HG03378 (cell line): ENCODE results near the gene TNIP3.

Experiments used
- ATAC-seq: cut with Tn5 transposase; IDR thresholded peaks from one replicate; pipeline ENCODE4 v1.9.1; 2021; ENCODE audit warnings: mild to moderate bottlenecking, moderate library complexity; ENCODE audit not compliant: unreplicated experiment

TNIP3 gene

DNA sequence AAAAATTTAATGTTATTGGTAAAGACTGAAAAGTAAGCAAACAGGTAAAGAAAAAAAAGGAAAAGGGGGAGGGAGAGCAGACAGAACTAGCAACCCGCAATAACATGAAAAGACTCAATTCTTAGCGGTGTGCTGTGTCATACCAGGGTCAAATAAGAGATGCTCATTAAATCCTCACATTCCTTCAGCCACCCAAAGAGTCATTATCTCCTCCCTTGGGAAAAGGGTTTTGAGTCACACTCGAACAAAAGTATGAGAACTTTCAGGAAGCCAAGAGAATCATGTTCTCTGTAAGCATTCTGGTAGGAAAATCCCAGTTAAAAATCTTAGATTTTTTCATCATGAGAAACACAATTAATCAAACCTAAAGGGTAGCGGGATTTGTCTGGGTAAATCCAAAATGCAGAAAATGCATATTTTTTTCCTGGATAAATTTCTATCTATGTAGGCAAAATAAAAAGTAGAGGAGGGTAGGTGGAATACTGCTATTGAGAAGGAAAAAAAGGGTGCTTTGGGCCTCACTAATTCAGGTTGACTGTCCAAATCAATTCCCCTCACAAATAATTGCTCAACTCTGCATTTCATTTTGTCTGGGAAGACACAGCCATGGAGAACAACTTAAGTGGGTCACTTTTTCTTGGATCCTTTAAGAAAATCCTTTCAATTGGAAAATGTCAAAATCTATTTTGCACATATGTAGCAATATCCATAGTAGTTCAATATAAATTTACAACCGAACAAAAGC, 23.2 kb downstream of the TNIP3 start:
- ATAC-seq, result no peak

DNA sequence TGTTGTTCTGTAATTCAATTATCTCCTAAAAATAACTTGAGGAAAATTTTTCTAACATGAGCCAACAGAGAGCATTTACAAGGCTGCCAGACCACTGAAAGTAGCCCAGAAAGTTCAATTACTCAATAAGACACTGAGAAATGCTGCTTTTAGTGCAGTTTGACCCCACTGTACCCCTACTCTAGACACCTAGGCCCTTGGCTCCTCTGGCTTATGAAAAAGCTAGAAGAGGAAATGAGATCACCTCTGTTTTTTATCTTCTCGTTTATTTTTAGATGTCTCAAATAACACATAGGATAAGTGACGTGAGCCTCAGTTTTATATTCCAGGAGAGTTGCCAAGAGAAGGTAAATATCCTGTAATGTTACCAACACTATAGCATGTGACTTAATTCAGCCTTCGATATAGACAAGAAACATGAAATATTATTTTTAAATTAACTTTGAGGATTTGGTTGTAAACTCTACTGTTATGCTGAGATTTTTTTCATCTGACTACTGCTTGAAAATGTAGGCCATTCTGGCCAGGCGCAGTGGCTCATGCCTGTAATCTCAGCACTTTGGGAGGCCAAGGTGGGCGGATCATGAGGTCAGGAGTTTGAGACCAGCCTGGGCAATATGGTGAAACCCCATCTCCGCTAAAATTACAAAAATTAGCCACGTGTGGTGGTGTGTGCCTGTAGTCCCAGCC, 24.4 kb downstream of the TNIP3 start:
- ATAC-seq, result peak; percentile 90

DNA sequence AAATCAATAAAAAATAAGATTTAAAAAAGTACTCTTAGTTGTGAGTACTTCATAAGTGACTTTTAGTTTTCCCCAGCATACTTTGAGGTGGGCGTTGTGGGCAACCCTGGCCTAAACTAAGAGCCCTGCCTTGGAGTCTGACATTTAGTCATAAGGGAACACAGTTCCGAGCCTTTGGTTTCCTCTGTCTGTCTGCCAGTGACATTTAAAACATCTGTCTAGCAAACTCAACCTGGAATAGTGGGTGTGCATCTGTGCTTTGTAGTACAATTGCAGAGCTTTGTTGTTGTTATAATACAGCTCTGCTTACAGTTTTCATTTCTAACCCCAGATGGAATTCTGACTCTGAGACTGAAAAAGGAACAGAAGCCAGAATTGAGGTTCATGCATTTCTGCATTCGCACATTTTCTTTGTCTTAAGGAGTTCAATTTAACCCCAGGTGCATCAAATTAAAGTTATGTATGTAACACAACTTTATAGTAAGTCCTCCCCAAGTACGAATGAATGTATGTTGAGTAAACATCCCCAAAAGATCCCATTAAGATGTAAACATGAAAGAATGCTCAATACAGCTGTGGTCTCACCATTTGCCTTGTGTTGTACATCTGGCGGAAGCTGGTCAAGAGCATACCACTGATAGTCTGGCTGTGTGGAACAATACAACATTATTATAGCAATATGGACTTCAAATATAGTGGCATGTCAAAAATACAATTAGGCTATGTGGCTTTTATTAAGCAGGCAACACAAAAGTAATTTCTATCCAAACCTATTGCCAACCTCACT, 25.9 kb downstream of the TNIP3 start:
- no peak for ATAC-seq

DNA sequence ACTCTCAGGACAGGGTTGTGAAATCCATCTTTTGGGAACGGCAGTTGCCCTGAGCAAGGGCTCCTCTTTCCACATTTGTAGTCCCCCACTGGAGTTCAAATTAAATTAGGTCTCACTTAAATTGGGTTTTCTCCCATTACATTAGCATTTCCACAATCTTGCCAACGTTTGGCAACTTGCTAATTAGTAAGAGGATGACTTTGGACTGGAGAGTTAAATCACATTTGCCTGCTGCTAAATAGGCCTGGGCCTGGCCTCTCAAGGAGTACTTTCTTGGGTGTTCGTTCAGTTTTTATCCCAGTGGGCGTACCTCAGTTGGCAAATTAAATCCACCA, 33.8 kb downstream of the TNIP3 start:
- no peak for ATAC-seq

DNA sequence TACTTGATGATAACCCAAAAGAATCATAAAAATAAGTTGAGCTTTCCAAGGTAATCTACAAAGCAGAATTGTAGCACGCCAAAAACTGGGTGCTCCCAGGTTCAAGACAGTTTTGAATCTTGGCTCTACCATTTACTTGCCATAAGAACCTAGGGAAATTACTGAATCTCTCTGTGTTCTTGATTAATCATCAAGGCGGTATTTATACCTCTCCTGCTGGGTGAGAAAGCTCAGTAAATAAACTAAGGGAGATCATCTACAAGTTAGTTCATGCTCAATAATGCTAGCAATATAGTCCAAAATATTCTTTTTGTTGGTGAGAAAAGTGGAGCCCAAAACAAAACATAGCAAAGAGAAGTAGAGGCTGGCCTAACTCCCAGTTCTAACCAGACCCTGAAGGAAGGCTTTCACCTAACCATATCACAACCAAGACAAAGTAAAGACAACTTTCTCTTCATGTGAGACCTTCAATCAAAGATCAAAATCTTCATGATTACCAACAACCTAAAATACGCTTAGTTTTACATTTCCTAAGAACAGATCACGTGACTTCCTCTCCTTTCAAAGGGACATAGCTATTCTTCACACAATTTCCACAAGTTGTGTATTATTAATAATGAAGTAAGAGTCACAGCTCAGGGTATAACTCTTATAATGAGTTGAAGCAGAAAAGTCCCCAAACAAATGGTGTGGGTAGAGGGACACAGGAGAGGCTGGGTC, 34.4 kb downstream of the TNIP3 start:
- no peak for ATAC-seq

DNA sequence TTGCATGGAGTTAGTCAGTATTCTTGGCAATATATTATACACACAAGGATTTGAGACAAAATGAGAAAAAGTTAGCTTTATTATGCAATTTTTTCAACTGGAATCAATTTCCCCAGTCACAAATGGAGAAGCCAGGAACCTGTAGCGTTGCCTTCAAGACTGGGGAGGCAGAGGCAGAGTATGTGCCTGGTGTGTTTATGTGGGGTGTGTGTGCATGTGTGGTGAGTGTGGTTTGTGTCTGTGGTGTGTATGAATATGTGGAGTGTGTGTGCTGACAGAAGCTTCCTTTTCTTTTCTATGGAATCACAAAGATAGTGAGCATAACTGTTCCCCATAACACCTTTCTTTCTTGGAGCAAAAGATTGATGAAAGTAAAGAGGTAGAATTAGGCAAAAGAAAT, 37.0 kb downstream of the TNIP3 start:
- no peak for ATAC-seq

DNA sequence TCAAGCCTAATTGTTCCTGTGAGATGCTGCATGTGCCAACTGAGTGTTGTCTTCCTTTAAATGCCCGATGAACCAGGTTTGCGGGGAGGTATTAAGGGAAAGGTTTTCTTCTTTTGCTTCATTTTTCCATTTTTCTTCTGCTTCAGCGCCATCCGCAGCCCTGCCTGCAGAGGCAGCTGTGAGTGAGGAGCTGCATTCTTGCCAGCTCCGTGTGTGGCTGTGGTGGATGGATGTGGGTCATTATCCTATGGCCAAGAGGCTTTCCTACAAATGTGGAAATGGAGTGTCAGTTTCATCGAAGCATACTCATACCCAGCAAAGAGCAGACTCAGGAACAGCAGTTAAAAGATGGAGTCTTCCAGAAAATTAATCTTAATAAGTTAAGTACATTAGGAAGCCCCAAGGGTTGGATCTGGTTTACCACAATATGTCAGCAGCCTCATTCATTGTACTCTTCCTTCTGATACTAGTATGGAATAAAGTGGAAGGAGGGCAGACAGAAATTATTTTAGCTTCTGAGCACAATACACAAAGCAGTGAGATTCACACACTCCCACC, 37.6 kb downstream of the TNIP3 start:
- ATAC-seq, result no peak

DNA sequence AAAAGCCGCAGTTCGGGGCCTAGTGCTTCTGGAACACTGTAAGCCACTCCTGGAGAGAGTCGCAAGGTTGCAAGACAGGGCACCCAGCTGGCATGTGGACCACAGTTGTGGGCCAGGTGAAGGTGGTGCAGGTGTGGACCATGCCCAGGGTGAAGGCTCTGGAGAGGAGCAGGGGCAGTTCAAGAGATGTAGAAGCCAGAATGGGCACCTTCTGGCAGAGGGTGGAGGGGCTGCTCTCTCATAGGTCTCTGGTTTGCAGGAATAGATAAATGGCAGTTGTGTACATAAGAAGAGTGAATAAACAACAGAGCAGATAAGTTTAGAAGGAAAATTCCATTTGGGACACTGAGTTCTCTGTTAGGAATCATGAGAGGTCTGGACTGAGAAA, 38.6 kb downstream of the TNIP3 start:
- no peak for ATAC-seq

DNA sequence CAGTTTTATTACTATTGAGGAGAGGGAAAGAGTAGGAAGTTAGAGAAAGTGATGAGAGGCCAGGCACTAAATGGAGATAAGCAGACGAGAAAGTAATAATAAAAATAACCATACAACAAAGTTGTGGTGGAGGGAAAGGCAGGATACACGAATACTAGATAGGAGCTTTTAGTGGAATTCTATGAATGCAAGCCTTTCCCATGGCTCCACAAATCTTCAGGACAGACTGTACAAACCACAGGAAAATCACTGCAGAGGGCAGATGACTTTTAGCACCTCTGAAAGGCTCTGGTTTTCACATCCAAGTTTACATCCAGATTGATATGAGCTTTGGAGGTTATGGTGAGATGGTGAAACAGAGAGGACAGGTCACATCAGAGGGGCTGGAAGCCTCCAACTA, 41.5 kb downstream of the TNIP3 start:
- ATAC-seq, result no peak

DNA sequence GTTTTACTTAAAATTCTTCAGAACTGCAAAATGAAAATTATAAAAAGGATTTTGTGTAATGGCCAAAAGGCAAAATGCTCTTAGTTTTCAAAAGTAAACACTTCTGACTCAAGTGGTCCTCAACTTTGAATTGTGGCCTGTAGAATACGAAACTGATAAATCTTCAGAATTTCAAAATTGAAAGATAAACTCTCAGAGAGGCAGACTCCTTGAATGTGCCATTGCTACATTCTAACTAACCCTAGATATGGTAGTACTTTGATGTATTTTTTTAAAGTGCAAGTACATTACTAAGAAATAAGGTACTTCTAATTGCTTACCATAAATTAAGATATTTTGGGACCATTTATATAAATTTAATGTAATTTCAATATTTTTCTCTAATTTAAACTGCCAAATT, 44.4 kb downstream of the TNIP3 start:
- ATAC-seq, result no peak

DNA sequence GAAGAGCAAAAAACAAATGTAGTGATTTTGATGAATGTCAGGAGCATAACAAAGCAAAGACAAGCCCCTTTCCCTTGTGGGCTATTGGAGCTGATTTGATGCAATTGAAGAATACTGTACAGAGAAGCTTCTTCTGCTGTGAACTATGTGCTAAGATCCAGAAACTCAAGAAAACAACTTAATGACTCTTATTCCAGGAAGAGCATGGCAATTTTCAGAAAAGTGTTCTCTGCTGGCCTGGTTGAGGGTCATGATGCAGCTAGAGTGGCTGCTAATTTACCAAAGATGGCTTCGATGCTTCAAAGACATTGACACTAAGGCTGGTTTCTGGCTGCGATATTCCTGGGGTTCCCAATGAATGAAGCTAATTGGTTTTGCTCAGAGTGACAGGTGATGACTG, 45.8 kb downstream of the TNIP3 start:
- ATAC-seq, result no peak

DNA sequence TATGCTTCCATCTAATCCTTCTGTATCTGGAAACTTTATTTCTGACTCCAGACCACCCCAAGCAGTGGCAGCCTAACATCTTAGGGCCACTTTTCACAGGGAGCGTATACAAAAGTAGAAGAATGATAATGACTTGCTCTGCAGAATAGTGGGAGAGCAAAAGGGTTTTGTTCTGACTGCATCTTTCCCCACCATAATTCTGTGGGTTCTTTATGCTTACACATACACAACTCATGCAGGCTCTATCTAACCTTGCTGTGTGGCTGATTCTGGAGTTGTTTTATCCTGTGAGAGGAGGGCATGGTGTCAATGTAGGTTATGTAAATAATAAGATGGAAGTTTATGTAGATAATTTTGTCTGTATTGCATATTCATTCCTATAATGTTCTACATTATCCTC, 49.4 kb downstream of the TNIP3 start:
- ATAC-seq, result no peak

DNA sequence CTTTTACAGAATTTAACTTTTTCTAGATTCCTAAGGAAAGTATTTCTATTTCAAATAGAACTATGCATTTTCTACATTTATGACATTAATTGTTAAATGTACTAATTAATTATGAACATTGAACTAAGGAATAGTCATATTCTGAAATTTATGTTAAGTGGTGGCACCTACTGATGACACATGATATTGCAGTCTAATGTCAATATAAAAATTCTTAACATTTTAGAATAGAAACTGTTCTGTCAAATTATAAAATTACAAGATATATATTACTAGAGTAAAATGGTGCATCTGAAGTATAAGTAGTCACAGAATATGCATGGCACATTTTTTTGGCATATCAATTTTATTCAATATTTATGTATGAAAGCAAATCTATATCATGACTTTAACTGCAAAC, 51.6 kb downstream of the TNIP3 start:
- no peak for ATAC-seq

DNA sequence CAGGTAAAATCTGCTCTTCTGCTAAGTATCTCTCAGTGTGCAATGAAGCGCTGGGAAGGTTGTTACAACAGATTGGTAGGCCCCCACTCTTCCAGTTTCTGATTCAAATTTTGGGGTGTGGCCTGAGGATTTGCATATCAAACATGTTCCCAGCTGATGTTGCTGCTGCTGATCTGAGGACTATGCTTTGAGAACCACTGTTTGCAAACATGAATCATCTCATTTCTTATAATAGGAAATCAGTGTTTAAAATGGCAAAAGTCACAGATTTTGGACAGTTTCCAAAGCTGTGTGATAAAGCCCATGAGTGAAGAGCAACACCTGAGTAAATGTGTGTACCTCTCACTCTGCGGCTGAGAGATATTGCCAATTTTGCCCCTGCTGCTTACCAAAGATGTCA, 55.6 kb downstream of the TNIP3 start:
- no peak for ATAC-seq

DNA sequence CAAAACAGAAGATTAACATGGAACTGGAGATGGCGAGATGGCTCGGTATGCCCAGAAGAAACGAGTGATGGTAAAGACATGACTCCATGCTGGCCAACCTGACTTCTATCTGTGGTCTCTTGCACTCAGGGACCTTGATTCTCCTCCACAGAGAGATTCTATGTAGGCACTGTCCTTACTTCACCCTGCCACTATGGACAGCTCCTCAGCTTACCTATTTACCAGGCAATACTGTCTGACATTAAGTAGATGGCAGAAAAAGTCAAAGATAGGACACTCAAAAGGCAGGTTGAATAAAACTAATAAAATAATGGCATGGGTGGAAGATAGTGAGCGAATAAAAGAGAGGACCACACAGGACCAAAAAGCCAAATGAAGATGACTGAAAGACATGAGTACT, 56.6 kb downstream of the TNIP3 start:
- no peak for ATAC-seq

DNA sequence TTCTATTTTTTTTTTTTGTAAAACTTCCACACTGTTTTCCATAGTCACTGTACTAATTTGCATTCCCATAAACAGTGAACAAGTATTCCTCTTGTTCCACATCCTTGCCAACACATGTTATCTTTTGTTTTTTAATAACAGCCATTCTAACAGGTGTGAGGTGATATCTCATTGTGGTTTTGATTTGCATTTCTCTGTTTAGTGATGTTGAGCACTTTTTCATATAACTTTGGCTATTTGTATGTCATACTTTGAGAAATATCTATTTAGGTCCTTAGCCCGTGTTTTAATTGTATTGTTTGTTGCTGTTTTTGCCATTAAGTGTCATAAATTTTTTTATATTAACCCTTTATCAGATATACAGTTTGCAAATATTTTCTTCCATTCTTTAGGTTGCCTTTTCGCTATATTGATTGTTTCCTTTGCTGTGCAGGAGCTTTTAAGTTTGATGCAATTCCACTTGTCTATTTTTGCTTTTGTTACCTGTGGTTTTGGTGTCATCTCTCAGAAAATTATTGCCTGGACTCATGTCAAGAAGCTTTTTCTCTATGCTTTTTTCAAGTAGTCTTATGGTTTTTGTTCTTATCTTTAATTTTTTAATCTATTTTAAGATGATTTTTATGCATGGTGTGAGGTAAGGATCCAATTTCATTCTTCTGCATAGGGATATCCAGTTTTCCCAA, 63.9 kb downstream of the TNIP3 start:
- ATAC-seq, result no peak

DNA sequence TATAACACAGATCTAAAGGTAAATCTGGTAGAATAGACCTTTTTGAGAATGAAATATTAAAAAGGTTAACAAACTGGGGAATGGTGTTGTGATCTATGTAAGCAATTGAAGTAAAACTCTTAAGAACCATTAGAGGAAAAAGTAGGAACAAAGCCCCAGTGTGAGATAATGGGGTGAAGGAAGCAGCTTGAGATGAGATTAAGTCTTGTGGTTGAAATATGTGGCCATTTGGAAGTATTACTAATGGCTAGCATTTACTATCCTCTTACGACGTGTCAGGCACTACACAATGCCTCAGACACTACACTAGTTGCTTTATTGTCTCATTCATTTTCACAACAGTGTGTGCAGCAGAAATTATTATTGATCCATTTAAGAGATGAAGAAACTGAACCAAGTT, 65.9 kb downstream of the TNIP3 start:
- ATAC-seq, result no peak

DNA sequence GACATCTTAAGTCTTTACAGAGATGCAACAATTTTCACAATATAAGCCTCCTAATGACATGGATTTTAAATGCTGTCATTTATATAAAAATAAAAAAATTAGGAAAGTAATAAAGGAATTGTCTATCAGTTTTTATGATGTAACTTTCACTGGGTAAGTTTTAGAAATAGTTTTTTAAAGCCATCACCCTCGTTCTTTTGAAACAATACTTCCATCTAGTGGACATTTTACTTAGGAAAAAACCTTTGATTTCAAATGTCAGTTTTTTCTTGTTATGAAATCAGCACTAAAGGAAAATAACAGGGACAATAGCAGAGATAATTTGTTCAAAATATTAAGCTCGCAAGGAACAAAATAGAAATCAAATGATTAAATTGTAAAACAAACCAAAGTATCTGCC, 67.5 kb downstream of the TNIP3 start:
- no peak for ATAC-seq

DNA sequence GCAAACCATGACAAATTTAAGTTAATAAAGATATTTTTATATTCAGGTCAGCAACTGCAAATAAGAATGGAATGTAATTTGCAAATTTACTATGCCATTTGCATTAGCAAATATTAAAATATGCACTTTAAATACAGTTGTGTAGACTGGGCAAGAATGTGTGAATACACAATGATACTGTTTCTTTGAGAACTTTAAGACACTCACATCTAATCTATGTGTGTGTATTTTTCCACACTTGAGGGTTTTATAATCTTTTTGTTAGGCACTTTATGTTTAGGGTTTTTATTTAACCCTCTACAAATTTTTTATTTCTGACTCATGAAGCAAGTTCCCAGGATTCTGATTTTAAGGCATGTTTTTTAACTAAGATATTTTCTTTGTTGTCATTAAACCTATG, 67.9 kb downstream of the TNIP3 start:
- ATAC-seq, result no peak

DNA sequence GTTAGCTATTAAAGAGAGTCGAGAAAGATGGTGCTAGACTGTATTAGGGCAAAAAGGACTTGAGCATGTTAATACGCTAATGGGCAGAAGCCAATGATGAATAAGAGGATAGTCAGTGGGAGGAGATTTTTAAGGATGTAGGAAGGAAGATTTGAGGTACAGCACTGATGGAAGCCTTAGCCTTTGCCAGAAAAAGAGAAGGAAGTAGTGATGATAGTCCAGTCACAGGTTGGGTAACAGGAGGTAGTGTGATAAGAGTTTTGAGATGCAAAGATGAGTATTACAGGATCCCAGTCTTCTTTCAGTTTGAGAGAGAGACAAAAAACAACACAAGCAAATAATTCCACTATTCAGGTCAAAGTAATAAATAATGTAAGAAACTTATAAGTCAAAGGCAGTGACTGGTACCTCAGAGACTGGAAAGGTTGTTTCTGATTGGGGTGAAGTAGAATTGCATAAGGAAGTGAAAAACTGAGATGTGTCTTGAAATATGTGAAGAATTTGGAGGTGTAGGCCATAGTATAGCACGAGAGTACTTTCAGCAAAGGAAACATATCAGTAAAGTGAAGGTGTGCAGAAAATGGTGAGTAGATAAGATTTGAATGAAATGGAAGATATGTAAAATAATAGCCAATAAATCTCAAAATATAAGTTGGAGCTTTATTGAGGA, 69.7 kb downstream of the TNIP3 start:
- ATAC-seq, result no peak
